Measurements from ENCODE around the gene AKTIP. TPM values are rescaled to one million over a fixed set of nuclear protein-coding genes. Genes with fewer than 3 reads are reported as not detected.

Gene AKTIP
- total and polyA plus RNA-seq, 12 donors: 16.0 to 43.5 (median 31.3) TPM

GRCh38 chr16:53529513-53529912, 26.5 kb upstream of the AKTIP start:
- Histone ChIP-seq H3K36me3 (replicated peaks in 1 of 2) (no peaks in the 10 kb centered on the region), H3K4me1 (replicated peaks in 1 of 2) (no peaks in the 10 kb centered on the region), H3K4me3 (no peak overlapping the region), H3K27me3 (no peaks in the 10 kb centered on the region), H3K9me3 (replicated peaks in 1 of 3) (no peaks in the 10 kb centered on the region), H3K27ac (no peak overlapping the region)
- 85 to 89% (median 87%) methylated on average over 14 of the region's 14 CpGs for WGBS, 4 donors
- intact Hi-C loops (cut with DNase I): no loop called here
- no peak for DNase-seq
- TF ChIP-seq POLR2A (IDR thresholded peaks at IDR 0.05) (no peak), CTCF (IDR thresholded peaks at IDR 0.05) (no peak)

GRCh38 chr16:53528797-53529196, 25.8 kb upstream of the AKTIP start:
- no peak overlapping the region for H3K27ac ChIP-seq
- no peak for DNase-seq
- H3K36me3 ChIP-seq (replicated peaks in 1 of 2): no peaks in the 10 kb centered on the region
- no peaks in the 10 kb centered on the region for H3K27me3 ChIP-seq
- intact Hi-C loops (cut with DNase I): no loop called here
- no peaks in the 10 kb centered on the region for H3K9me3 ChIP-seq (replicated peaks in 1 of 3)
- no peak overlapping the region for H3K4me3 ChIP-seq
- 81 to 94% (median 87%) methylated on average over 5 to 6 of the region's 6 CpGs for WGBS, 4 donors
- H3K4me1 ChIP-seq (replicated peaks in 1 of 2): no peaks in the 10 kb centered on the region
- TF ChIP-seq CTCF (IDR thresholded peaks at IDR 0.05) (no peak), POLR2A (IDR thresholded peaks at IDR 0.05) (no peak)

GRCh38 chr16:53523971-53524548, 21.1 kb upstream of the AKTIP start:
- no peak for DNase-seq
- Histone ChIP-seq H3K36me3 (replicated peaks in 1 of 2) (no peaks in the 10 kb centered on the region), H3K4me3 (no peak overlapping the region), H3K27ac (no peak overlapping the region), H3K9me3 (replicated peaks in 1 of 3) (no peaks in the 10 kb centered on the region), H3K4me1 (replicated peaks in 1 of 2) (no peaks in the 10 kb centered on the region), H3K27me3 (no peaks in the 10 kb centered on the region)
- TF ChIP-seq POLR2A (IDR thresholded peaks at IDR 0.05) (no peak), CTCF (IDR thresholded peaks at IDR 0.05) (no peak)
- 83 to 93% (median 86%) methylated on average over 3 to 15 of the region's 15 CpGs for WGBS, 4 donors
- intact Hi-C loops (cut with DNase I): no loop called here

- Histone ChIP-seq H3K4me1 (replicated peaks in 1 of 2) (no peaks in the 10 kb centered on the region), H3K9me3 (replicated peaks in 1 of 3) (no peaks in the 10 kb centered on the region), H3K27me3 (no peaks in the 10 kb centered on the region), H3K4me3 (no peak overlapping the region), H3K36me3 (replicated peaks in 1 of 2) (no peaks in the 10 kb centered on the region), H3K27ac (no peak overlapping the region)
- DNase-seq: no peak
- WGBS, 4 donors: 86 to 89% (median 88%) methylated on average over 21 of the region's 21 CpGs
- intact Hi-C loops (cut with DNase I): no loop called here
- TF ChIP-seq POLR2A (IDR thresholded peaks at IDR 0.05) (no peak), CTCF (IDR thresholded peaks at IDR 0.05) (no peak)
Observed at GRCh38 chr16:53523126-53523804, 20.3 kb upstream of the AKTIP start.

Data from adrenal gland (tissue), 12 donors.